Trophoblast cell (in vitro differentiated cells and primary cell): Measurements from ENCODE around the gene EDNRA.
A peak's percentile ranks its signal among the peaks of the same experiment; 100 is the strongest.

Experiments
- DNase-seq, 2 donors: peaks; one replicate each; pipeline ENCODE4 v3.0.0-alpha.2; 2016
- H2AFZ ChIP-seq: 2 replicates; pipeline ENCODE4 v1.6.1; 2013; ENCODE audit warnings: low read length, moderate library complexity, mild to moderate bottlenecking; ENCODE audit not compliant: insufficient read depth, poor library complexity
- H2AK5ac ChIP-seq: 2 replicates; pipeline ENCODE4 v1.6.1; 2013; ENCODE audit warnings: mild to moderate bottlenecking, low read length
- H2BK120ac ChIP-seq: 2 replicates; pipeline ENCODE4 v1.6.1; 2013; ENCODE audit warnings: low read length, mild to moderate bottlenecking, moderate library complexity; ENCODE audit not compliant: insufficient read depth, poor library complexity
- H2BK12ac ChIP-seq: 2 replicates; pipeline ENCODE4 v1.6.1; 2013; ENCODE audit warnings: mild to moderate bottlenecking, low read length, moderate library complexity
- H2BK5ac ChIP-seq: 2 replicates; pipeline ENCODE4 v1.6.1; 2013; ENCODE audit warnings: low read length, low read depth, moderate library complexity, mild to moderate bottlenecking; ENCODE audit not compliant: poor library complexity
- H3K14ac ChIP-seq: 2 replicates; pipeline ENCODE4 v1.6.1; 2013; ENCODE audit warnings: mild to moderate bottlenecking, low read length
- H3K18ac ChIP-seq: 2 replicates; pipeline ENCODE4 v1.6.1; 2013; ENCODE audit warnings: mild to moderate bottlenecking, low read length
- H3K23ac ChIP-seq: 2 replicates; pipeline ENCODE4 v1.6.1; 2013; ENCODE audit warnings: low read length
- H3K27ac ChIP-seq: 2 replicates; pipeline ENCODE4 v1.5.1; 2013; ENCODE audit warnings: low read depth, mild to moderate bottlenecking, inconsistent platforms, low read length, moderate library complexity
- H3K27me3 ChIP-seq: 2 replicates; pipeline ENCODE4 v1.6.1; 2013; ENCODE audit warnings: inconsistent platforms, mild to moderate bottlenecking, low read length, moderate library complexity; ENCODE audit not compliant: insufficient read depth
- H3K36me3 ChIP-seq, 2 experiments: 1 replicate in 1 of 2; 2 replicates in 1 of 2; pipeline ENCODE4 v1.6.1; 2013; ENCODE audit warnings: low read length in 2 of 2, mild to moderate bottlenecking in 2 of 2, moderate library complexity in 1 of 2; ENCODE audit not compliant: insufficient read depth in 2 of 2, control insufficient read depth in 1 of 2
- H3K4ac ChIP-seq: 2 replicates; pipeline ENCODE4 v1.6.1; 2013; ENCODE audit warnings: low read depth, mild to moderate bottlenecking, low read length, moderate library complexity
- H3K4me1 ChIP-seq, 2 experiments: 1 replicate in 1 of 2; 2 replicates in 1 of 2; pipeline ENCODE4 v1.6.1; 2013; ENCODE audit warnings: low read length in 2 of 2, mild to moderate bottlenecking in 2 of 2, moderate library complexity in 1 of 2; ENCODE audit not compliant: insufficient read depth in 2 of 2, control insufficient read depth in 1 of 2
- H3K4me2 ChIP-seq: 2 replicates; pipeline ENCODE4 v1.6.1; 2013; ENCODE audit warnings: inconsistent platforms, mild to moderate bottlenecking, low read length, moderate library complexity
- H3K4me3 ChIP-seq: 2 replicates; pipeline ENCODE4 v1.5.1; 2013; ENCODE audit warnings: mild to moderate bottlenecking, low read depth, low read length, inconsistent platforms
- H3K79me1 ChIP-seq: one replicate; pipeline ENCODE4 v1.6.1; 2013; ENCODE audit warnings: low read length
- H3K79me2 ChIP-seq: 2 replicates; pipeline ENCODE4 v1.6.1; 2013; ENCODE audit warnings: low read length, mild to moderate bottlenecking; ENCODE audit not compliant: control insufficient read depth, insufficient read depth, poor library complexity
- H3K9ac ChIP-seq: 2 replicates; pipeline ENCODE4 v1.6.1; 2013; ENCODE audit warnings: mild to moderate bottlenecking, low read length
- H3K9me3 ChIP-seq: 2 replicates; pipeline ENCODE4 v1.6.1; 2013; ENCODE audit warnings: low read depth, mild to moderate bottlenecking, control low read depth, inconsistent platforms, low read length; ENCODE audit not compliant: insufficient read depth
- H4K12ac ChIP-seq: 2 replicates; pipeline ENCODE4 v1.6.1; 2013; ENCODE audit warnings: low read depth, mild to moderate bottlenecking, low read length, moderate library complexity
- H4K8ac ChIP-seq: 2 replicates; pipeline ENCODE4 v1.6.1; 2013; ENCODE audit warnings: low read depth, mild to moderate bottlenecking, low read length, moderate library complexity
- H4K91ac ChIP-seq: one replicate; pipeline ENCODE4 v1.6.1; 2013; ENCODE audit warnings: low read depth, mild to moderate bottlenecking, low read length, moderate library complexity
- WGBS: extraction: QIAGEN DNeasy Blood & Tissue Kit; methylation state at CpG from one replicate; pipeline ENCODE4 v1.1.7; 2013; ENCODE audit warnings: missing lambda C conversion rate; ENCODE audit not compliant: insufficient read length, insufficient coverage; ENCODE audit errors: extremely low coverage; 5-methylcytosine and 5-hydroxymethylcytosine counted together

The EDNRA gene

GRCh38 chr4:147578051-147578476 is 97.2 kb downstream of the EDNRA start:
- Histone ChIP-seq H3K36me3 (no peaks in the 10 kb centered on the region), H3K4me2 (no peak overlapping the region), H3K9me3 (no peaks in the 10 kb centered on the region), H3K27ac (no peak overlapping the region), H3K9ac (no peak overlapping the region), H4K12ac (no peak overlapping the region), H3K14ac (no peak overlapping the region), H4K91ac (no peak overlapping the region), H3K79me2 (no peaks in the 10 kb centered on the region), H2BK12ac (no peak overlapping the region), H2BK120ac (no peak overlapping the region), H3K4me3 (no peak overlapping the region), H3K23ac (no peak overlapping the region), H3K4ac (no peak overlapping the region), H3K18ac (no peak overlapping the region), H3K79me1 (no peaks in the 10 kb centered on the region), H3K4me1 (peaks cover 2 to 3% of the 10 kb centered on the region in 2 experiments), H2AFZ (no peak overlapping the region), H2BK5ac (no peak overlapping the region), H3K27me3 (no peaks in the 10 kb centered on the region), H2AK5ac (no peak overlapping the region), H4K8ac (no peak overlapping the region)
- peak; percentile 86 to 87 for DNase-seq
- no CpG with 5 or more reads among the region's 6 CpGs for WGBS

- DNase-seq = no peak
- no CpG with 5 or more reads among the region's 3 CpGs for WGBS
Measured at GRCh38 chr4:147578593-147578992, 97.7 kb downstream of the EDNRA start.

GRCh38 chr4:147580396-147580795 is 99.5 kb downstream of the EDNRA start:
- no peak overlapping the region for H2BK12ac ChIP-seq
- H3K4me1 ChIP-seq = peaks cover 2 to 4% of the 10 kb centered on the region in 2 experiments
- no peak overlapping the region for H4K91ac ChIP-seq
- H2AFZ ChIP-seq = no peak overlapping the region
- H2BK120ac ChIP-seq = no peak overlapping the region
- no peaks in the 10 kb centered on the region for H3K79me2 ChIP-seq
- no peak overlapping the region for H3K14ac ChIP-seq
- DNase-seq = no peak
- no peak overlapping the region for H3K23ac ChIP-seq
- H3K4me3 ChIP-seq = no peak overlapping the region
- H3K9me3 ChIP-seq = no peaks in the 10 kb centered on the region
- no peak overlapping the region for H4K8ac ChIP-seq
- H4K12ac ChIP-seq = no peak overlapping the region
- H3K27me3 ChIP-seq = no peaks in the 10 kb centered on the region
- H3K79me1 ChIP-seq = no peaks in the 10 kb centered on the region
- no peak overlapping the region for H3K4me2 ChIP-seq
- no peak overlapping the region for H2BK5ac ChIP-seq
- H3K4ac ChIP-seq = no peak overlapping the region
- no peak overlapping the region for H3K27ac ChIP-seq
- H2AK5ac ChIP-seq = no peak overlapping the region
- H3K9ac ChIP-seq = no peak overlapping the region
- no peak overlapping the region for H3K18ac ChIP-seq
- no peaks in the 10 kb centered on the region for H3K36me3 ChIP-seq
- WGBS = no CpG with 5 or more reads among the region's 1 CpG

More at GRCh38 chr4:147578593-147578992, 97.7 kb downstream of the EDNRA start:
- Histone ChIP-seq H3K4me1 (peaks cover 2 to 3% of the 10 kb centered on the region in 2 experiments), H3K79me2 (no peaks in the 10 kb centered on the region), H3K4me2 (no peak overlapping the region), H2BK12ac (no peak overlapping the region), H3K4me3 (no peak overlapping the region), H4K12ac (no peak overlapping the region), H3K18ac (no peak overlapping the region), H3K9me3 (no peaks in the 10 kb centered on the region), H2AFZ (no peak overlapping the region), H3K79me1 (no peaks in the 10 kb centered on the region), H3K14ac (no peak overlapping the region), H3K27ac (no peak overlapping the region), H2AK5ac (no peak overlapping the region), H3K36me3 (no peaks in the 10 kb centered on the region), H3K23ac (no peak overlapping the region), H4K91ac (no peak overlapping the region), H2BK120ac (no peak overlapping the region), H3K9ac (no peak overlapping the region), H2BK5ac (no peak overlapping the region), H3K4ac (no peak overlapping the region), H4K8ac (no peak overlapping the region), H3K27me3 (no peaks in the 10 kb centered on the region)

- Histone ChIP-seq H3K9ac (no peak overlapping the region), H3K27me3 (no peaks in the 10 kb centered on the region), H3K4me1 (peaks cover 2 to 6% of the 10 kb centered on the region in 2 experiments), H2AFZ (no peak overlapping the region), H3K14ac (no peak overlapping the region), H3K18ac (no peak overlapping the region), H2AK5ac (no peak overlapping the region), H3K4ac (no peak overlapping the region), H2BK12ac (no peak overlapping the region), H3K9me3 (no peaks in the 10 kb centered on the region), H4K12ac (no peak overlapping the region), H3K79me2 (no peaks in the 10 kb centered on the region), H3K4me3 (no peak overlapping the region), H4K8ac (no peak overlapping the region), H4K91ac (no peak overlapping the region), H2BK120ac (no peak overlapping the region), H3K79me1 (no peaks in the 10 kb centered on the region), H3K27ac (no peak overlapping the region), H3K4me2 (no peak overlapping the region), H2BK5ac (no peak overlapping the region), H3K23ac (no peak overlapping the region), H3K36me3 (no peaks in the 10 kb centered on the region)
- WGBS = no CpG with 5 or more reads among the region's 6 CpGs
- DNase-seq = no peak
Measured at GRCh38 chr4:147581606-147582350, 100.9 kb downstream of the EDNRA start.
